HepG2 (cell line): ENCODE measurements around the gene EXOC3L4. TPM values are rescaled to one million over a fixed set of nuclear protein-coding genes. Genes with fewer than 3 reads are reported as not detected.

Source experiments
- FOXA3 ChIP-seq: IDR thresholded peaks from 2 replicates; pipeline ENCODE4 v1.6.1; 2016; ENCODE audit warnings: missing genetic modification reagents, missing compliant biosample characterization
- FOXO4 ChIP-seq: sonication (generic); formaldehyde crosslinking; conservative IDR thresholded peaks from 2 replicates; pipeline ENCODE4 v1.8.1; 2023; ENCODE audit warnings: missing genetic modification reagents
- GMEB2 ChIP-seq: IDR thresholded peaks from 2 replicates; pipeline ENCODE4 v1.6.1; 2016; ENCODE audit warnings: missing biosample characterization, missing genetic modification reagents, low read depth
- GRHL1 ChIP-seq: sonication (generic); formaldehyde crosslinking; conservative IDR thresholded peaks from 2 replicates; pipeline ENCODE4 v1.8.0; 2022; ENCODE audit warnings: missing genetic modification reagents
- PHF5A ChIP-seq: IDR thresholded peaks from one replicate; pipeline ENCODE4 v1.6.1; 2018; ENCODE audit warnings: low read depth, missing genetic modification reagents; ENCODE audit not compliant: unreplicated experiment
- POLR2AphosphoS5 ChIP-seq: IDR thresholded peaks from 2 replicates; pipeline ENCODE4 v1.6.1; 2012; ENCODE audit warnings: low read depth, low read length
- RAD51 ChIP-seq: fragments of 450-650 bp; IDR thresholded peaks from 2 replicates; pipeline ENCODE4 v1.6.1; 2016; ENCODE audit warnings: borderline replicate concordance
- RNF2 ChIP-seq: fragments of 450-650 bp; conservative IDR thresholded peaks from 2 replicates; pipeline ENCODE4 v1.6.1; 2016; ENCODE audit warnings: low read depth
- ZEB1 ChIP-seq: IDR thresholded peaks from 2 replicates; pipeline ENCODE4 v1.6.1; 2012; ENCODE audit warnings: mild to moderate bottlenecking, low read depth, inconsistent platforms; ENCODE audit not compliant: insufficient replicate concordance
- ZMAT5 ChIP-seq: sonication (generic); formaldehyde crosslinking; IDR thresholded peaks from 2 replicates; pipeline ENCODE4 v1.5.0; 2020; ENCODE audit warnings: mild to moderate bottlenecking, low read depth, missing genetic modification reagents, borderline replicate concordance
- ZNF180 ChIP-seq: sonication (generic); formaldehyde crosslinking; IDR thresholded peaks from 2 replicates; pipeline ENCODE4 v1.4.0; 2020; ENCODE audit warnings: low read depth, missing genetic modification reagents, borderline replicate concordance
- ZNF563 ChIP-seq: sonication (generic); formaldehyde crosslinking; IDR thresholded peaks from 2 replicates; pipeline ENCODE4 v1.8.0; 2022; ENCODE audit warnings: mild to moderate bottlenecking, moderate library complexity, missing genetic modification reagents
- ZNF609 ChIP-seq: sonication (generic); formaldehyde crosslinking; IDR thresholded peaks from 2 replicates; pipeline ENCODE4 v1.4.0; 2020; ENCODE audit warnings: mild to moderate bottlenecking, missing genetic modification reagents, borderline replicate concordance
- ZSCAN12 ChIP-seq: sonication (generic); formaldehyde crosslinking; IDR thresholded peaks from 2 replicates; pipeline ENCODE4 v1.9.0; 2021; ENCODE audit warnings: mild to moderate bottlenecking, missing genetic modification reagents
- polyA plus RNA-seq, 8 experiments: library from polyadenylated mRNA; depleted of rRNA in 3 of 8; stranded (reverse) in 7 of 8; unstranded in 1 of 8; fragments of >200 nt; fragmentation: Illumina TruSeq in 4 of 8; extraction: Trizol in 4 of 8; gene quantifications; 2 replicates each; pipeline versions ENCODE4 v1.2.1 to v1.2.3, GENCODE V29; 2011 to 2016; ENCODE audit warnings: low read depth in 4 of 8, missing spikeins in 1 of 8, mixed read lengths in 1 of 8; ENCODE audit not compliant: insufficient read depth in 1 of 8
- total RNA-seq, 5 experiments: library from RNA; depleted of rRNA; stranded (reverse); fragments of >200 nt; fragmentation: Illumina TruSeq; extraction: Trizol; gene quantifications; 2 replicates each; pipeline ENCODE4 v1.2.3, GENCODE V29; 2016; ENCODE audit warnings: low read depth in 1 of 5

EXOC3L4 gene
- total and polyA plus RNA-seq, 2 of the 13 experiments (the other 11 are each of a cell fraction or from before 2014, with no cell fraction given): 11.8 to 27.0 TPM

- TF ChIP-seq GMEB2 (CRISPR knock-in tag) (no peak), ZSCAN12 (no peak), ZMAT5 (CRISPR knock-in tag) (no peak), ZNF180 (CRISPR knock-in tag) (no peak), RNF2 (no peak; the same call in 1 of the 2 replicates), POLR2AphosphoS5 (no peak), ZNF563 (no peak; the same call in 1 of the 2 replicates), FOXO4 (CRISPR knock-in tag) (no peak), FOXA3 (CRISPR knock-in tag) (peak; percentile 53), ZNF609 (no peak), ZEB1 (no peak), GRHL1 (CRISPR knock-in tag) (no peak), RAD51 (no peak), PHF5A (CRISPR knock-in tag) (no peak)
Measured at GRCh38 chr14:103132381-103133209, 38.1 kb downstream of the EXOC3L4 start (continued).
